Calu3 (cell line): ENCODE data around the gene ABCA6. TPM values are rescaled to one million over a fixed set of nuclear protein-coding genes. Genes with fewer than 3 reads are reported as not detected.

ENCODE experiments used
- BruUV-seq: library from RNA; stranded (reverse); fragments of 400-500 nt; replicated peaks from 2 replicates; lab custom pipeline; 2021; lab: Mats Ljungman, UMichigan
- CTCF ChIA-PET: fragments of 300-600 bp; sonication (Branson Sonifier 250); formaldehyde crosslinking; loops from one replicate; lab custom pipeline; 2022; ENCODE audit warnings: antibody characterized with exemption; lab: Charles Lee
- DNase-seq: peaks from one replicate; pipeline ENCODE4 v3.0.0; 2022
- H3K27ac Mint-ChIP-seq: one replicate; pipeline ENCODE4 v1.8.0; 2022; ENCODE audit warnings: mixed read lengths; ENCODE audit not compliant: unreplicated experiment
- H3K27me3 Mint-ChIP-seq: one replicate; pipeline ENCODE4 v1.8.0; 2022; ENCODE audit warnings: mixed read lengths; ENCODE audit not compliant: unreplicated experiment
- H3K36me3 Mint-ChIP-seq: one replicate; pipeline ENCODE4 v1.8.0; 2022; ENCODE audit warnings: mild to moderate bottlenecking, moderate library complexity, mixed read lengths; ENCODE audit not compliant: insufficient read depth, unreplicated experiment
- H3K4me1 Mint-ChIP-seq: one replicate; pipeline ENCODE4 v1.8.0; 2022; ENCODE audit warnings: mild to moderate bottlenecking, low read depth, mixed read lengths; ENCODE audit not compliant: unreplicated experiment
- H3K4me3 Mint-ChIP-seq: one replicate; pipeline ENCODE4 v1.8.0; 2022; ENCODE audit warnings: mild to moderate bottlenecking, low read depth, moderate library complexity, mixed read lengths; ENCODE audit not compliant: unreplicated experiment
- H3K9me3 Mint-ChIP-seq: one replicate; pipeline ENCODE4 v1.8.0; 2022; ENCODE audit warnings: low read depth, mixed read lengths; ENCODE audit not compliant: unreplicated experiment
- intact Hi-C: fragments of 100-400 bp; cut with micrococcal nuclease; formaldehyde crosslinking; loops from one replicate; pipeline ENCODE4 v1.10.0; 2022; ENCODE audit not compliant: unreplicated experiment
- total RNA-seq: library from RNA; stranded (reverse); gene quantifications from 2 replicates; pipeline ENCODE4 v1.2.3, GENCODE V29; 2022
- TF ChIP-seq, protein P1 (sequence below): fragments of 200-600 bp; IDR thresholded peaks from one replicate; pipeline ENCODE4 v1.8.0; 2022; ENCODE audit warnings: antibody characterized with exemption; ENCODE audit not compliant: unreplicated experiment

The ABCA6 gene
- total RNA-seq, 1 experiment from 2014 or later = not detected

GRCh38 chr17:69048634-69049033 lies 93.1 kb downstream of the ABCA6 start:
- H3K27ac Mint-ChIP-seq = no peak overlapping the region
- H3K27me3 Mint-ChIP-seq = no peaks in the 10 kb centered on the region
- no peak for DNase-seq
- H3K36me3 Mint-ChIP-seq = no peaks in the 10 kb centered on the region
- TF ChIP-seq, protein P1, sequence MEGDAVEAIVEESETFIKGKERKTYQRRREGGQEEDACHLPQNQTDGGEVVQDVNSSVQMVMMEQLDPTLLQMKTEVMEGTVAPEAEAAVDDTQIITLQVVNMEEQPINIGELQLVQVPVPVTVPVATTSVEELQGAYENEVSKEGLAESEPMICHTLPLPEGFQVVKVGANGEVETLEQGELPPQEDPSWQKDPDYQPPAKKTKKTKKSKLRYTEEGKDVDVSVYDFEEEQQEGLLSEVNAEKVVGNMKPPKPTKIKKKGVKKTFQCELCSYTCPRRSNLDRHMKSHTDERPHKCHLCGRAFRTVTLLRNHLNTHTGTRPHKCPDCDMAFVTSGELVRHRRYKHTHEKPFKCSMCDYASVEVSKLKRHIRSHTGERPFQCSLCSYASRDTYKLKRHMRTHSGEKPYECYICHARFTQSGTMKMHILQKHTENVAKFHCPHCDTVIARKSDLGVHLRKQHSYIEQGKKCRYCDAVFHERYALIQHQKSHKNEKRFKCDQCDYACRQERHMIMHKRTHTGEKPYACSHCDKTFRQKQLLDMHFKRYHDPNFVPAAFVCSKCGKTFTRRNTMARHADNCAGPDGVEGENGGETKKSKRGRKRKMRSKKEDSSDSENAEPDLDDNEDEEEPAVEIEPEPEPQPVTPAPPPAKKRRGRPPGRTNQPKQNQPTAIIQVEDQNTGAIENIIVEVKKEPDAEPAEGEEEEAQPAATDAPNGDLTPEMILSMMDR = no peak
- intact Hi-C loops = loop anchor here (5.0 kb wide), 1 partner anchor 129 kb away; no protein-coding TSS in a partner anchor
- BruUV-seq = no TSS peak
- H3K4me1 Mint-ChIP-seq = peaks cover 12% of the 10 kb centered on the region
- no peak overlapping the region for H3K4me3 Mint-ChIP-seq
- CTCF ChIA-PET = no interaction called here
- peaks cover 5% of the 10 kb centered on the region for H3K9me3 Mint-ChIP-seq

DNA sequence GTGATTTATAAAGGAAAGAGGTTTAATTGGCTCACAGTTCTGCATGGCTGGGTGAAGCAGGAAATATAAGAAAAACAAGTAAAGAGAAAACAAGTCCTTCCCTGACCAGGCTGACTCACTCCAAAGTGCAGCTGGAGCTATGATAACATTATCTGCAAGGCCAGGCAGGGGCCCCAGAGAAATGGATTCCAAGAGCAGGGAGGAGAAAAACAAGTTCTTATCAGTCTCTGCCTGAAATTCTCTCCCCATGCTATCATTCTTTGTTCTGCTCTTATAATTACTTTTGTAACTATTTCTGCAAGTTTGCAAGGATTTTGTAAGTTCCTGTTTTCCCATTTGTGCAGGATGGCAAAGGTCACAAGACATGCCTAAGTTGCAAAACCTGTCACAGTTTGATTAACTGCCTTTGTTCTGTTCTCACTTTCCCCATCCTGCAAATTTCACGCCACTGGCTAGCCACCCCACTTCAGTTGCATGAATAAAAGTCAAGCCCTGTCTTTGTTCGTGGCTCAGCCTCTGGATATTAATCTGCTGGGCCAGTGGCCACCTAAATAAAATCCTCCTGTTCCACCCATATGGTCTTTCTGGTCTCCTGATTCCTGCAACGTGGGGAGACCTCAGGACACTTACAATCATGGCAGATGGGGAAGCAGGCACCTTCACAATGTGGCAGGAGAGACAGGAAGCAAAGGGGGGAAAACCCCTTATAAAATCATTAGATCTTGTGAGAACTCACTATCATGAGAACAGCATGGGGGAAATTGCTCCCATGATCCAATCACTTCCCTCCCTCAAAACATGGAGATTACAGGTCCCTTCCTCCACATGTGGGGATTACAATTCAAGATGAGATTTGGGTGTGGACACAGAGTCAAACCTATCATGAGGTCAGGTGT lies 94.1 kb downstream of the ABCA6 start:
- H3K27ac Mint-ChIP-seq = peak overlapping the region; percentile 77
- intact Hi-C loops = loop anchor here (5.0 kb wide), 1 partner anchor 130 kb away; no protein-coding TSS in a partner anchor
- no peaks in the 10 kb centered on the region for H3K27me3 Mint-ChIP-seq
- TF ChIP-seq, protein P1 = no peak
- peaks cover 12% of the 10 kb centered on the region for H3K4me1 Mint-ChIP-seq
- H3K9me3 Mint-ChIP-seq = peaks cover 5% of the 10 kb centered on the region
- DNase-seq = peak; percentile 68
- H3K36me3 Mint-ChIP-seq = no peaks in the 10 kb centered on the region
- no TSS peak for BruUV-seq
- CTCF ChIA-PET = no interaction called here
- peak overlapping the region; percentile 24 for H3K4me3 Mint-ChIP-seq

GRCh38 chr17:69046121-69046807 lies 95.4 kb downstream of the ABCA6 start:
- BruUV-seq = no TSS peak
- H3K27ac Mint-ChIP-seq = no peak overlapping the region
- no peaks in the 10 kb centered on the region for H3K27me3 Mint-ChIP-seq
- intact Hi-C loops = loop anchor here (5.0 kb wide), 1 partner anchor 131 kb away; no protein-coding TSS in a partner anchor
- no peak overlapping the region for H3K4me3 Mint-ChIP-seq
- peaks cover 2% of the 10 kb centered on the region for H3K9me3 Mint-ChIP-seq
- H3K36me3 Mint-ChIP-seq = no peaks in the 10 kb centered on the region
- TF ChIP-seq, protein P1 = no peak
- peaks cover 21% of the 10 kb centered on the region for H3K4me1 Mint-ChIP-seq
- no peak for DNase-seq
- CTCF ChIA-PET = no interaction called here

DNA sequence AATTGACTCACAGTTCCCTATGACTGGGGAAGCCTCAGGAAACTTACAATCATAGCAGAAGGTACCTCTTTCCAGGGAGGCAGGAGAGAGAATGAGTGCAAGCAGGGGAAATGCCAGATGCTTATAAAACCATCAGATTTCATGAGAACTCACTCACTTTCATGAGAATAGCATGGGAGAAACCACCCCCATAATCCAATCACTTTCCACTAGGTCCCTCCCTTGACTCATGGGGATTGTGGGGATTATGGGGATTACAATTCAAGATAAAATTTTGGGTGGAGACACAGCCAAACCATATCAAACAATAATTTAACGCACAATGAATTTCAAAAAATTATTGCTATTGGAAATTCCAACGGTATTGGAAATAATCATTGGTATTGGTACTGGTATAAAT lies 96.0 kb downstream of the ABCA6 start:
- BruUV-seq = no TSS peak
- peaks cover 2% of the 10 kb centered on the region for H3K9me3 Mint-ChIP-seq
- H3K27me3 Mint-ChIP-seq = no peaks in the 10 kb centered on the region
- H3K4me1 Mint-ChIP-seq = peaks cover 21% of the 10 kb centered on the region
- no peak for DNase-seq
- intact Hi-C loops = loop anchor here (5.0 kb wide), 1 partner anchor 132 kb away; no protein-coding TSS in a partner anchor
- no peaks in the 10 kb centered on the region for H3K36me3 Mint-ChIP-seq
- TF ChIP-seq, protein P1 = no peak
- H3K27ac Mint-ChIP-seq = no peak overlapping the region
- CTCF ChIA-PET = no interaction called here
- no peak overlapping the region for H3K4me3 Mint-ChIP-seq
